Stomach (tissue), 9 donors: ENCODE measurements around the gene ENDOG. TPM values are rescaled to one million over a fixed set of nuclear protein-coding genes. Genes with fewer than 3 reads are reported as not detected.
"Not testable (repeated sequence)": the region's sequence is repeated elsewhere in the genome, so short reads cannot be mapped to it uniquely, and the experiment has no call there.

Experiments
- DNase-seq, 2 donors: peaks; one replicate each; pipeline versions ENCODE4 v3.0.0 to v3.0.0-alpha.2; 2013 to 2019
- H3K27ac ChIP-seq, 5 donors: fragments of 200-600 bp in 4 of 5; sonication (generic) in 4 of 5; one replicate each; pipeline ENCODE4 v1.5.1; 2013 to 2019; ENCODE audit warnings: mild to moderate bottlenecking in 1 of 5, moderate library complexity in 1 of 5
- H3K27me3 ChIP-seq, 3 donors: fragments of 200-600 bp; sonication (generic); one replicate each; pipeline ENCODE4 v1.5.1; 2017 to 2019; ENCODE audit warnings: mixed run types in 1 of 3
- H3K36me3 ChIP-seq, 4 donors: fragments of 200-600 bp; sonication (generic); 1 replicate in 3 of 4; 2 replicates in 1 of 4; pipeline ENCODE4 v1.5.1; 2016 to 2019
- H3K4me1 ChIP-seq, 4 donors: fragments of 200-600 bp; sonication (generic); one replicate each; pipeline ENCODE4 v1.5.1; 2016 to 2019
- H3K4me3 ChIP-seq, 4 donors: fragments of 200-600 bp; sonication (generic) in 3 of 4; one replicate each; pipeline ENCODE4 v1.5.1; 2016 to 2019; ENCODE audit warnings: mild to moderate bottlenecking in 1 of 4
- H3K9me3 ChIP-seq, 4 donors: fragments of 200-600 bp; sonication (generic); one replicate each; pipeline ENCODE4 v1.5.1; 2016 to 2019
- CTCF ChIP-seq, 7 experiments: fragments of 450-650 bp in 4 of 7; fragments of 200-600 bp in 3 of 7; sonication (generic) in 3 of 7; IDR thresholded peaks; one replicate each; pipeline ENCODE4 v1.5.1; 2016 to 2019; ENCODE audit warnings: antibody characterized with exemption in 7 of 7, control low read depth in 2 of 7, mild to moderate bottlenecking in 1 of 7
- EP300 ChIP-seq: sonication (generic); formaldehyde crosslinking; IDR thresholded peaks from one replicate; pipeline ENCODE4 v1.6.1; 2017; ENCODE audit warnings: antibody characterized with exemption
- POLR2A ChIP-seq, 4 donors: fragments of 450-650 bp; IDR thresholded peaks; one replicate each; pipeline ENCODE4 v1.6.1; 2016; ENCODE audit warnings: antibody characterized with exemption in 4 of 4, control low read depth in 2 of 4, mild to moderate bottlenecking in 1 of 4, moderate library complexity in 1 of 4
- POLR2AphosphoS5 ChIP-seq, 3 donors: sonication (generic); formaldehyde crosslinking; IDR thresholded peaks; one replicate each; pipeline ENCODE4 v1.6.1; 2016; ENCODE audit warnings: antibody characterized with exemption in 3 of 3
- WGBS, 5 donors: extraction: QIAGEN DNeasy Blood & Tissue Kit in 3 of 5; methylation state at CpG; one replicate each; pipeline versions ENCODE4 v1.1.5 to v1.1.7; 2013 to 2018; 5-methylcytosine and 5-hydroxymethylcytosine counted together
- intact Hi-C: fragments of 100-400 bp; cut with DNase I; formaldehyde crosslinking; loops from one replicate; pipeline ENCODE4 v1.15.1; 2023; ENCODE audit warnings: low total_unique reads
- polyA plus RNA-seq, 3 donors: library from polyadenylated mRNA; stranded (reverse); fragments of 200-250 nt; gene quantifications; one replicate each; pipeline ENCODE4 v1.2.3, GENCODE V29; 2013
- total RNA-seq, 5 donors: library from RNA; depleted of rRNA; stranded (reverse); fragments of >200 nt; gene quantifications; one replicate each; pipeline versions ENCODE4 v1.1.0 to v1.2.3, GENCODE V29; 2014 to 2016
- donor health status: healthy with polysubstance abuse.
- donor health status: Bipolar disorder and iron deficiency.
- donor health status: healthy.

Gene ENDOG
- total and polyA plus RNA-seq, 8 donors, result 5.0 to 186 (median 31.5) TPM

- peaks cover 0 to 13% (median 0%) of the 10 kb centered on the region in 4 donors for H3K9me3 ChIP-seq
- 60 to 72% (median 67%) methylated on average over 10 of the region's 10 CpGs for WGBS, 5 donors
- peak in 5 of 7 experiments; percentile 43 to 82 (median 54) for TF ChIP-seq CTCF (IDR thresholded peaks at IDR 0.05)
- H3K27ac ChIP-seq, result peak overlapping the region in 1 of 5 donors; percentile 61
- intact Hi-C loops, H3K4me3 ChIP-seq, H3K27me3 ChIP-seq, H3K36me3 ChIP-seq: not testable (repeated sequence)
- peak; percentile 49 to 68 for DNase-seq
- H3K4me1 ChIP-seq, result peaks cover 0 to 22% (median 13%) of the 10 kb centered on the region in 4 donors
Measured at GRCh38 chr9:128851779-128852600, 33.7 kb downstream of the ENDOG start.

GRCh38 chr9:128852646-128853045 lies 34.3 kb downstream of the ENDOG start:
- Histone ChIP-seq H3K9me3 (peaks cover 0 to 13% (median 0%) of the 10 kb centered on the region in 4 donors), H3K4me1 (peaks cover 0 to 22% (median 13%) of the 10 kb centered on the region in 4 donors), H3K27ac (peak overlapping the region in 1 of 5 donors; percentile 61)
- H3K27me3 ChIP-seq, DNase-seq, H3K36me3 ChIP-seq, intact Hi-C loops, H3K4me3 ChIP-seq: not testable (repeated sequence)
- 54 to 73% (median 60%) methylated on average over 2 of the region's 2 CpGs for WGBS, 5 donors

- DNase-seq, H3K36me3 ChIP-seq, H3K4me3 ChIP-seq, H3K27ac ChIP-seq, H3K27me3 ChIP-seq, intact Hi-C loops: not testable (repeated sequence)
- H3K4me1 ChIP-seq, result peaks cover 0 to 24% (median 13%) of the 10 kb centered on the region in 4 donors
- whole genome bisulfite sequencing, 5 donors, result 85 to 93% (median 87%) methylated on average over 6 of the region's 6 CpGs
- peaks cover 0 to 13% (median 0%) of the 10 kb centered on the region in 4 donors for H3K9me3 ChIP-seq
Measured at GRCh38 chr9:128854454-128854853, 36.2 kb downstream of the ENDOG start.

GRCh38 chr9:128858476-128858875 lies 40.2 kb downstream of the ENDOG start:
- H3K4me1 ChIP-seq, result peaks cover 15 to 51% (median 28%) of the 10 kb centered on the region in 4 donors
- H3K4me3 ChIP-seq, DNase-seq, H3K27me3 ChIP-seq, H3K36me3 ChIP-seq, H3K9me3 ChIP-seq, intact Hi-C loops, H3K27ac ChIP-seq: not testable (repeated sequence)
- 93 to 98% (median 96%) methylated on average over 7 of the region's 7 CpGs for WGBS, 5 donors

GRCh38 chr9:128860937-128861336 lies 42.6 kb downstream of the ENDOG start:
- Histone ChIP-seq H3K27me3 (no peaks in the 10 kb centered on the region), H3K4me3 (no peak overlapping the region), H3K27ac (peak overlapping the region in 4 of 5 donors; percentile 59 to 70 (median 64)), H3K36me3 (no peaks in the 10 kb centered on the region), H3K9me3 (no peaks in the 10 kb centered on the region), H3K4me1 (peaks cover 18 to 42% (median 32%) of the 10 kb centered on the region in 4 donors)
- intact Hi-C loops, result no loop called here
- no peak for DNase-seq
- WGBS, 5 donors, result 81 to 92% (median 89%) methylated on average over 5 of the region's 5 CpGs
- no peak for TF ChIP-seq EP300
- TF ChIP-seq CTCF (IDR thresholded peaks at IDR 0.05), result no peak
- no peak for TF ChIP-seq POLR2A (IDR thresholded peaks at IDR 0.05)
- TF ChIP-seq POLR2AphosphoS5 (IDR thresholded peaks at IDR 0.05), result no peak

- 79 to 96% (median 81%) methylated on average over 5 to 6 of the region's 6 CpGs for WGBS, 5 donors
- H3K27me3 ChIP-seq, result no peaks in the 10 kb centered on the region
- DNase-seq, result no peak
- intact Hi-C loops, result no loop called here
- no peaks in the 10 kb centered on the region for H3K9me3 ChIP-seq
- peaks cover 18 to 42% (median 32%) of the 10 kb centered on the region in 4 donors for H3K4me1 ChIP-seq
- H3K27ac ChIP-seq, result peak overlapping the region; percentile 38 to 69 (median 65)
- no peak for TF ChIP-seq POLR2A (IDR thresholded peaks at IDR 0.05)
- TF ChIP-seq POLR2AphosphoS5 (IDR thresholded peaks at IDR 0.05), result no peak
- TF ChIP-seq CTCF (IDR thresholded peaks at IDR 0.05), result no peak
- no peaks in the 10 kb centered on the region for H3K36me3 ChIP-seq
- H3K4me3 ChIP-seq, result no peak overlapping the region
Measured at GRCh38 chr9:128861501-128861900, 43.2 kb downstream of the ENDOG start.
